Kidney (tissue), 14 donors: ENCODE results near the gene ZNF609. TPM values are rescaled to one million over a fixed set of nuclear protein-coding genes. Genes with fewer than 3 reads are reported as not detected.

Experiments used
- DNase-seq, 5 donors: peaks; one replicate each; pipeline ENCODE4 v3.0.0-alpha.2; 2013 to 2020
- FAIRE-seq: peaks from 2 replicates; lab custom pipeline; 2012; peaks lifted over from hg19 to GRCh38; lab: Jason Lieb, UNC
- H3K27ac ChIP-seq, 2 donors: one replicate each; pipeline ENCODE4 v1.7.0; 2013; ENCODE audit warnings: low read depth in 2 of 2, low read length in 2 of 2, inconsistent platforms in 1 of 2
- H3K27me3 ChIP-seq: one replicate; pipeline ENCODE4 v1.7.1; 2013; ENCODE audit warnings: low read length, inconsistent platforms; ENCODE audit not compliant: control insufficient read depth, insufficient read depth
- H3K36me3 ChIP-seq, 3 donors: one replicate each; pipeline versions ENCODE4 v1.7.0 to v1.7.1; 2013; ENCODE audit warnings: low read length in 3 of 3, control low read depth in 1 of 3, inconsistent platforms in 1 of 3; ENCODE audit not compliant: insufficient read depth in 3 of 3, control insufficient read depth in 2 of 3
- H3K4me1 ChIP-seq, 3 donors: one replicate each; pipeline versions ENCODE4 v1.7.0 to v1.7.1; 2013; ENCODE audit warnings: low read length in 3 of 3, inconsistent platforms in 1 of 3, low read depth in 1 of 3; ENCODE audit not compliant: control insufficient read depth in 2 of 3, insufficient read depth in 2 of 3
- H3K4me3 ChIP-seq, 3 donors: one replicate each; pipeline versions ENCODE4 v1.7.0 to v1.8.1; 2013; ENCODE audit warnings: low read length in 3 of 3, control low read depth in 1 of 3, inconsistent platforms in 1 of 3
- H3K9ac ChIP-seq, 3 donors: one replicate each; pipeline versions ENCODE4 v1.7.0 to v1.7.1; 2013; ENCODE audit warnings: low read length in 3 of 3, control low read depth in 1 of 3, inconsistent platforms in 1 of 3
- H3K9me3 ChIP-seq, 3 donors: one replicate each; pipeline versions ENCODE4 v1.7.0 to v1.7.1; 2013; ENCODE audit warnings: low read length in 3 of 3, control low read depth in 1 of 3, inconsistent platforms in 1 of 3; ENCODE audit not compliant: control insufficient read depth in 2 of 3, insufficient read depth in 1 of 3
- intact Hi-C: fragments of 100-400 bp; cut with DNase I; formaldehyde crosslinking; loops from one replicate; pipeline ENCODE4 v1.11.1; 2022
- polyA plus RNA-seq: library from polyadenylated mRNA; stranded (reverse); fragments of 350-450 nt; fragmentation: Illumina TruSeq; extraction: RNeasy Lipid Tissue Mini Kit (QIAGEN cat#74804); gene quantifications from one replicate; pipeline ENCODE4 v1.2.3, GENCODE V29; 2014; ENCODE audit warnings: low read depth, low replicate concordance; ENCODE audit not compliant: insufficient read depth
- total RNA-seq: library from RNA; stranded (reverse); fragmentation: NEBNext Ultra II Directional; extraction: Animal tissue kit (Norgen Biotek cat#: 25700); gene quantifications from one replicate; pipeline ENCODE4 v1.2.1, GENCODE V29; 2021
- TF ChIP-seq, protein P1 (sequence below): IDR thresholded peaks from 3 replicates; pipeline ENCODE4 v1.5.1; 2012; ENCODE audit warnings: mild to moderate bottlenecking, moderate library complexity, borderline replicate concordance; ENCODE audit not compliant: insufficient read depth; ENCODE audit errors: extremely low read depth
- donor health status: control.
- donor health status: control.
- donor health status: control.
- donor health status: control.
- donor health status: control.
- donor health status: DM: yes; HTN: yes; CAD: no.
- donor health status: Normal renal cell carcinoma (clear cell type).

ZNF609 gene
- total and polyA plus RNA-seq, 2 donors from 2014 or later = 3.1 to 37.2 TPM

DNA sequence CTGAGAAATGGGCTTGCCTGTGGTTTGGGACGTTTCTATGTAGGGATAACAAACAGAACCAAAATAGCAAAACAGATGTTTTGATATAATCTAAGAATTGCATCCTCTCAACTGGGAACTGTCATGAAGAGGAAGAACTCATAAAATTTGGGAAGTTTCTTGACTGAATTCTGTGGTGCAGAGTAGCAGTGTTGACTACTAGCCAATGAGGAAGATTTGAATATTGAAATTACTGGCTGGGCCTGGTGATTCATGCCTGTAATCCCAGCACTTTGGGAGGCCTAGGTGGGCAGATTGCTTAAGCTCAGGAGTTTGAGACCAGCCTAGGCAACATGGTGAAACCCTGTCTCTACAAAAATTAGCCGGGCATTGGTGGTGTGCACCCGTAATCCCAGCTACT lies 42.2 kb downstream of the ZNF609 start:
- intact Hi-C loops = no loop called here
- H3K36me3 ChIP-seq = peaks cover 3 to 5% (median 5%) of the 10 kb centered on the region in 3 donors
- no peak overlapping the region for H3K4me3 ChIP-seq
- FAIRE-seq = no peak
- no peak for DNase-seq
- TF ChIP-seq, protein P1, sequence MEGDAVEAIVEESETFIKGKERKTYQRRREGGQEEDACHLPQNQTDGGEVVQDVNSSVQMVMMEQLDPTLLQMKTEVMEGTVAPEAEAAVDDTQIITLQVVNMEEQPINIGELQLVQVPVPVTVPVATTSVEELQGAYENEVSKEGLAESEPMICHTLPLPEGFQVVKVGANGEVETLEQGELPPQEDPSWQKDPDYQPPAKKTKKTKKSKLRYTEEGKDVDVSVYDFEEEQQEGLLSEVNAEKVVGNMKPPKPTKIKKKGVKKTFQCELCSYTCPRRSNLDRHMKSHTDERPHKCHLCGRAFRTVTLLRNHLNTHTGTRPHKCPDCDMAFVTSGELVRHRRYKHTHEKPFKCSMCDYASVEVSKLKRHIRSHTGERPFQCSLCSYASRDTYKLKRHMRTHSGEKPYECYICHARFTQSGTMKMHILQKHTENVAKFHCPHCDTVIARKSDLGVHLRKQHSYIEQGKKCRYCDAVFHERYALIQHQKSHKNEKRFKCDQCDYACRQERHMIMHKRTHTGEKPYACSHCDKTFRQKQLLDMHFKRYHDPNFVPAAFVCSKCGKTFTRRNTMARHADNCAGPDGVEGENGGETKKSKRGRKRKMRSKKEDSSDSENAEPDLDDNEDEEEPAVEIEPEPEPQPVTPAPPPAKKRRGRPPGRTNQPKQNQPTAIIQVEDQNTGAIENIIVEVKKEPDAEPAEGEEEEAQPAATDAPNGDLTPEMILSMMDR = no peak
- H3K27me3 ChIP-seq = no peaks in the 10 kb centered on the region
- H3K4me1 ChIP-seq = peaks cover 7 to 9% (median 9%) of the 10 kb centered on the region in 3 donors
- H3K27ac ChIP-seq = no peak overlapping the region
- H3K9me3 ChIP-seq = no peaks in the 10 kb centered on the region
- no peak overlapping the region for H3K9ac ChIP-seq

DNA sequence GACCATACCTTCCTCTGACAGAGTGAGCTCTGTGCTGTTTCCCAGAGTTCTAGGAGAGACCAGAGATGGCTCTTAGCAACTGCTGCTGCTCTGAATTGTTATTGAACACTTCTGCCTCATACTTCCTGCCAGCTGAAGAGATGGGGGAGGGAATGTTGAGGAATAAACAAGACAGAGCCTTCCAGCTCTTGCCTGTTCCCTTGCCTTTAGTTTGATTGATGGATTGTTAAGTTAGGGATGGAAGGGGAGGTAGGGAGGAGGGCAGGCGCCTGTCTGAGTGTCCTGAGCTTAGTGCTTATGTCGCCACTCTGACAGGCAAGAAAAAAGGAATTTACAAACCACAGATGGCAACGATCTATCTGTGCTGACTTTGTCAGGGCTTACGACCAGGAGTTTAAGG lies 42.8 kb downstream of the ZNF609 start:
- no peak overlapping the region for H3K9ac ChIP-seq
- H3K9me3 ChIP-seq = no peaks in the 10 kb centered on the region
- H3K27ac ChIP-seq = no peak overlapping the region
- H3K27me3 ChIP-seq = no peaks in the 10 kb centered on the region
- peaks cover 7 to 15% (median 9%) of the 10 kb centered on the region in 3 donors for H3K4me1 ChIP-seq
- intact Hi-C loops = no loop called here
- FAIRE-seq (no peak), DNase-seq (peak in 4 of 5 donors; percentile 45 to 87 (median 70))
- H3K4me3 ChIP-seq = no peak overlapping the region
- TF ChIP-seq, protein P1 = no peak
- H3K36me3 ChIP-seq = peaks cover 3 to 5% (median 5%) of the 10 kb centered on the region in 3 donors

DNA sequence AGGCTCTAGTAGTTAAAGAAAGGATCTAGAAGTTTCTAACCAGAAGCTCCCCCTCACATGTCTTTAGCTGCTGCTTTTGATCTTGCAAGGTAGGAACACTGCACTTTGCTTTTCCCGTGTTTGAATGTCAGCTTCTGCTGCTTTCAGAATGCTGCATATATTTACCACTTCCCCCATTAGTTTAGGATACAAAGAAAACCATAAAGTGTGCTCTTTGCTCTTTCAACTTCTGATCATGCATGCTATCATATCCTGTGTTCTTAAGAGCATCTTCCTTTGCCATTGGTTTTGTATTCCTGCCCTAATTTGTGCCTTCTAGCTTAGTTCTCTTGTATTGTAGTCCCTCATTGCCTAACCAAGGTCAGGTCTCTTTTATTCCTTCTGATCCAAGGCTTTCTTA lies 43.3 kb downstream of the ZNF609 start:
- no peak overlapping the region for H3K27ac ChIP-seq
- no peak for DNase-seq
- H3K4me1 ChIP-seq = peaks cover 7 to 19% (median 9%) of the 10 kb centered on the region in 3 donors
- TF ChIP-seq, protein P1 = no peak
- intact Hi-C loops = no loop called here
- no peak for FAIRE-seq
- no peaks in the 10 kb centered on the region for H3K27me3 ChIP-seq
- H3K9me3 ChIP-seq = no peaks in the 10 kb centered on the region
- no peak overlapping the region for H3K9ac ChIP-seq
- H3K36me3 ChIP-seq = peaks cover 3 to 5% (median 5%) of the 10 kb centered on the region in 3 donors
- H3K4me3 ChIP-seq = no peak overlapping the region
